ENCODE results near the gene SLC18A3. TPM values are rescaled to one million over a fixed set of nuclear protein-coding genes. Genes with fewer than 3 reads are reported as not detected.

Gene SLC18A3
- polyA plus RNA-seq, 1 experiment: not detected

GRCh38 chr10:49605939-49606509 is 4.1 kb upstream of the SLC18A3 start:
- Histone ChIP-seq H3K9me3 (ENCODE audit: control insufficient read depth, insufficient read depth, low read length) (peaks cover 2% of the 10 kb centered on the region; the same call in 1 of the 2 replicates), H3K27me3 (ENCODE audit: control insufficient read depth, insufficient read depth, low read length) (peaks cover 34% of the 10 kb centered on the region), H3K4me3 (ENCODE audit: low read depth, low read length) (no peak overlapping the region), H3K27ac (ENCODE audit: low read depth, low read length) (no peak overlapping the region)
- POLR2A ChIA-PET: no interaction called here
- CTCF ChIA-PET: interaction anchor here (1.2 to 2.9 kb wide), 2 partner anchors 11 to 13 kb away, joined by 4 to 10 read pairs; no protein-coding TSS in a partner anchor
- no peak for DNase-seq (ENCODE audit: low read depth, low spot score)
- TF ChIP-seq CTCF (IDR thresholded peaks at IDR 0.05; ENCODE audit: low read depth, low read length): no peak

- peak; percentile 11 for DNase-seq (ENCODE audit: low read depth, low spot score)
- POLR2A ChIA-PET: no interaction called here
- CTCF ChIA-PET: interaction anchor here (1.2 to 2.9 kb wide), 2 partner anchors 12 to 14 kb away, joined by 4 to 10 read pairs; no protein-coding TSS in a partner anchor
- TF ChIP-seq CTCF (IDR thresholded peaks at IDR 0.05; ENCODE audit: low read depth, low read length): no peak
- H3K9me3 ChIP-seq (ENCODE audit: control insufficient read depth, insufficient read depth, low read length): peaks cover 12% of the 10 kb centered on the region; the same call in 1 of the 2 replicates
- H3K27ac ChIP-seq (ENCODE audit: low read depth, low read length): no peak overlapping the region
- peaks cover 45% of the 10 kb centered on the region for H3K27me3 ChIP-seq (ENCODE audit: control insufficient read depth, insufficient read depth, low read length)
- H3K4me3 ChIP-seq (ENCODE audit: low read depth, low read length): no peak overlapping the region
Measured at GRCh38 chr10:49606981-49607535, 3.1 kb upstream of the SLC18A3 start.

GRCh38 chr10:49608166-49609005 is 1.7 kb upstream of the SLC18A3 start:
- ChIA-PET CTCF (no interaction called here), POLR2A (no interaction called here)
- Histone ChIP-seq H3K27ac (ENCODE audit: low read depth, low read length) (no peak overlapping the region), H3K9me3 (ENCODE audit: control insufficient read depth, insufficient read depth, low read length) (peaks cover 14% of the 10 kb centered on the region; the same call in 1 of the 2 replicates), H3K27me3 (ENCODE audit: control insufficient read depth, insufficient read depth, low read length) (peaks cover 58% of the 10 kb centered on the region), H3K4me3 (ENCODE audit: low read depth, low read length) (no peak overlapping the region)
- no peak for TF ChIP-seq CTCF (IDR thresholded peaks at IDR 0.05; ENCODE audit: low read depth, low read length)
- DNase-seq (ENCODE audit: low read depth, low spot score): no peak

- ChIA-PET CTCF (no interaction called here), POLR2A (no interaction called here)
- no peak overlapping the region for H3K4me3 ChIP-seq (ENCODE audit: low read depth, low read length)
- H3K27me3 ChIP-seq (ENCODE audit: control insufficient read depth, insufficient read depth, low read length): peaks cover 64% of the 10 kb centered on the region
- peaks cover 14% of the 10 kb centered on the region; the same call in 1 of the 2 replicates for H3K9me3 ChIP-seq (ENCODE audit: control insufficient read depth, insufficient read depth, low read length)
- no peak for TF ChIP-seq CTCF (IDR thresholded peaks at IDR 0.05; ENCODE audit: low read depth, low read length)
- DNase-seq (ENCODE audit: low read depth, low spot score): no peak
- no peak overlapping the region for H3K27ac ChIP-seq (ENCODE audit: low read depth, low read length)
Measured at GRCh38 chr10:49609006-49609282, 1.2 kb upstream of the SLC18A3 start.
